Stimulated activated CD8-positive, alpha-beta memory T cell treated with anti-CD3 and anti-CD28 coated beads, Interleukin-7, amount 100 ng/mL, for 24 hours (primary cell): ENCODE results near the gene GPRIN3.
"Not testable (repeated sequence)": the region's sequence is repeated elsewhere in the genome, so short reads cannot be mapped to it uniquely, and the experiment has no call there.

Experiments
- DNase-seq: peaks from one replicate; pipeline ENCODE4 v3.0.0-alpha.2; 2020; ENCODE audit warnings: low read depth

The GPRIN3 gene

GRCh38 chr4:89257376-89257775, 50.2 kb downstream of the GPRIN3 start:
- DNase-seq = no peak

GRCh38 chr4:89256203-89256800, 51.3 kb downstream of the GPRIN3 start:
- DNase-seq = no peak

- no peak for DNase-seq
Observed at GRCh38 chr4:89254847-89255246, 52.8 kb downstream of the GPRIN3 start.

- DNase-seq = not testable (repeated sequence)
Observed at GRCh38 chr4:89254347-89254746, 53.3 kb downstream of the GPRIN3 start.

- DNase-seq = no peak
Observed at GRCh38 chr4:89253935-89254334, 53.7 kb downstream of the GPRIN3 start.

GRCh38 chr4:89253311-89253710, 54.3 kb downstream of the GPRIN3 start:
- no peak for DNase-seq

- DNase-seq = no peak
Observed at GRCh38 chr4:89251396-89251795, 56.2 kb downstream of the GPRIN3 start.

- no peak for DNase-seq
Observed at GRCh38 chr4:89249716-89250361, 57.8 kb downstream of the GPRIN3 start.

- DNase-seq = no peak
Observed at GRCh38 chr4:89249313-89249712, 58.3 kb downstream of the GPRIN3 start.

GRCh38 chr4:89248879-89249281, 58.7 kb downstream of the GPRIN3 start:
- DNase-seq = no peak

GRCh38 chr4:89247951-89248350, 59.6 kb downstream of the GPRIN3 start:
- no peak for DNase-seq

GRCh38 chr4:89245459-89245858, 62.1 kb downstream of the GPRIN3 start:
- no peak for DNase-seq

GRCh38 chr4:89243733-89244252, 63.8 kb downstream of the GPRIN3 start:
- no peak for DNase-seq

- DNase-seq = no peak
Observed at GRCh38 chr4:89242864-89243732, 64.5 kb downstream of the GPRIN3 start.

GRCh38 chr4:89242216-89242615, 65.4 kb downstream of the GPRIN3 start:
- DNase-seq = no peak

- no peak for DNase-seq
Observed at GRCh38 chr4:89230271-89230670, 77.3 kb downstream of the GPRIN3 start.

GRCh38 chr4:89226665-89227574, 80.7 kb downstream of the GPRIN3 start:
- peak; percentile 54 for DNase-seq

- DNase-seq = no peak
Observed at GRCh38 chr4:89222170-89222569, 85.4 kb downstream of the GPRIN3 start.

- no peak for DNase-seq
Observed at GRCh38 chr4:89221167-89221867, 86.3 kb downstream of the GPRIN3 start.

GRCh38 chr4:89218587-89218986, 89.0 kb downstream of the GPRIN3 start:
- no peak for DNase-seq

- no peak for DNase-seq
Observed at GRCh38 chr4:89217604-89218003, 90.0 kb downstream of the GPRIN3 start.
